ENCODE results near the gene LY9.
"Not testable (repeated sequence)": the region's sequence is repeated elsewhere in the genome, so short reads cannot be mapped to it uniquely, and the experiment has no call there.

LY9 gene

DNA sequence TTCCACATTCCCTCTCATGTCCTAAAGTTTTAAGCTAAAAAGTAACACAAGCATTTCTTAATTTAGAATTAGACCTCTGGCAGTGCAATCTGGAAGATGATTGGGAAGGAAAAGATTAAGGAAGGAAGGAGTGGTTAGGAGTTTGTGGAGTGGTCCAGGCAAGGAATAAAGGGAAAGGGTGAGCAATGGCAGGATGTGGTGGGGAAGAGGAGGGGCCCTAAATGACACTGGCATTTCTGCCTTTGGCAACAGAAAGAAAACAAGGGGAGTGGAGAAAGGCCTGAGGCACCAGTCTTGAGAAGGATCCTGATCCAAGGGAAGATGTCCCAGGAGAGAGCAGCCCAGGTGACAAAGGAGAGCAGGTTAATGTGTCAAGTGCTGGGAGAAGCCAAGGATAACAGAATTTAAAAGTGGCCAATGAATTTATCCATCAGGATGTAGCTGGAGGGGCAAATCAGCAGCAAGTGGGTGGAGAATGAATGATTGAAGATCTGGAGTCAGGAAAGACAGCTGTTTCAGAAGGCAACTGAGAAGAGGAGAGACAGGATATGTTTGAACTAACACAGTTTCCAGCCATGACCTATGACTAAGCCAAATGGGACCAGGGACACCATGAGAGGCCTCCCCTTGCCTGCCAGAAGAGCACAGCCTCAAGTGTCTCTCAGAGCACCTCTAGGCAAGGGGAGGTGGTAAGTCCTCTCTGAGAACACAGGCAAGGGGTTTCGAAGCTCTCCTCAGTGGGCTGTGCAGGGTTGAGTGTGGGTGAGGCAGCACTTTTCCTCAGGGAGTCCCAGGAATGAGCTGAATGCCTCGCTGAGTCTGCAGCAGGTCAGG, 20.9 kb upstream of the LY9 start:
- FAIRE-seq = no peak

- no peak for FAIRE-seq
These were observed 19.8 kb upstream of the LY9 start for GRCh38 chr1:160776178-160776577.

GRCh38 chr1:160777486-160778089, 18.4 kb upstream of the LY9 start:
- FAIRE-seq = no peak

DNA sequence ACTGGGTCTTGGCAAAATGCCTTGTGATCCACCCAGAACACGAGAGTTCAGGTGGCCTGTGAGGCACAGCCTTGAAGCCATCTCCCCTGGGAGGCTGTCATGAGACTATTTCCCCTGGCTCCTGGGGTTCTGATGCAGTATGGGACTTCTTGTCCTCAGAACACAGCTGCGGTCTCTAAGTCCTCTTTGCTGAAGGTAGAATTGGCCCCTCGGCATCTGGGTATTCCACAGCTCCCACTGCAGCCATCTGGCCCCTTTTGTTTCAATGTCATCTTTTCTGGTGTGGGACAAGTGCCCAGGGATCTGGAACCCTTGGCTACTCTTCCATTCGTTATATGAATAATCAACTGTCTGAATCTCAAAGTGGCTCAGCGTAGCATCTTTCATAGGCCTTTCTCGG, 17.0 kb upstream of the LY9 start:
- FAIRE-seq = no peak

DNA sequence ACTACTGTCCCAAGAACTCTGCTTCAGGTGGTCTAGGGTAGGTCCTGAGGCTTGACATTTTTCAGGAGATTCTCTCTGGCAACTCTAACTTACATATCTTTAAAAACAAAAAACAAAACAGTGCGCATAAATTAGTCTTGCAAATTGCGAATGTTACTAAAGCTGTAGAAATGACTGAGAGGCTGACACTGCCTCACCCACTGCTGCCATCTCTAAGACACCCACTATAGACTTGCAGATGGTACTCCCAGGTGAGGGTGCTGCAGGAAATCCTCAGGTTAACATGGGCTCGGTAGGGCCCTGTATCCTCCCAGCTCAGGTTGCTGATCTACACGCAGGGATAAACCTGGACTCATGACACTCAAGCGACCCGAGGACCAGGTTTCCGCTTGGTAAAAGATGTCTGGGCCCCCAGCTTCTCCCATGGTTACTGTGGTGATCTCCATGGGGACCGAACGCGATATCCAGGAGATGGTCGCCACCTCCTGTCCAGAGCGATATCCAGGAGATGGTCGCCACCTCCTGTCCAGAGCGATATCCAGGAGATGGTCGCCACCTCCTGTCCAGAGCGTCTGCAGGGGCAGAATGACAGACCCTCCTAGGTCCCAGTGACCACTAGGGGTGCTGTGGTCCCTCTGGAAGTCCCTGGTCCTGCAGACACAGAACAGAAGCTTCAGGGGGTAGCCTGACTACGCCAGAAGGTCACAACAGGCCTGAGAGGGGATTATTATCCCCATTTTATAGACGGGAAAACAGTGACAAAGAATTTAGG, 16.2 kb upstream of the LY9 start:
- FAIRE-seq = no peak

GRCh38 chr1:160780398-160780755, 15.6 kb upstream of the LY9 start:
- FAIRE-seq = no peak

- FAIRE-seq = no peak
These were observed 14.7 kb upstream of the LY9 start for GRCh38 chr1:160781186-160781766.

DNA sequence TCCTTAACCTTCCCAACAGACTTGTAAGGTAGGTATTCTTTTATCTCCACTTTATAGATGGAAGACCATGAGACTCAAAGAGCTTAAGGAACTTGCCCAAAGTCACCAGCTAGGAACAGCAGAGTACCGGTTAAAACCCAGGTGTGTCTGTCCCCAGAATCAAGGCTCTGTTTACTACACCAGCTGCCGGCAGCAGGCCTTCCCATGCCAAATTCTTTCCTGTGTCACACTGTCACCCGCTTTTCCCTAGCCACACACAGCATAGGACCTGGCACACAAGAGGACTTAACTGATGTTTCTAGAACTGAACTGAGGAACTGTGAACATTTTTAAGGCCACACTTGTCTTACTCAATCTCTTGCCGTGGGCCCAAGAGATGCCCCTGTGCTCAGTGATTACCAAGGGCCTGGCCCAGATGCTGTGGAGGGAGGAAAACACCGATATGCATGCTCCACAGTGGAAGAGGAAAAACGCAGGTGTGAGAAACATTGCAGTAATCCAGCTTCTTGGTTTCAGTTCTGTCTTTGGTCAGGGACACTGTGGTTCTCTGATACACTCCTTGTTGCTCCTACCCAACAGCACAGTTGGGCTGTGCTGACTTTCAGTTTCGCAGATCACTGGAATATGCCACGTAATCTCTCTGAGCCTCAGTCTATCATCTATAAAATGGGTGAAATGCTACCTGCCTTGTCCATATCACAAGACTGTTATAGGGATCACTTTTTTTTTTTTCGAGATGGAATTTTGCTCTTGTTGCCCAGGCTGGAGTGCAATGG, 13.9 kb upstream of the LY9 start:
- FAIRE-seq = no peak

- not testable (repeated sequence) for FAIRE-seq
These were observed 12.8 kb upstream of the LY9 start for GRCh38 chr1:160782988-160783765.

DNA sequence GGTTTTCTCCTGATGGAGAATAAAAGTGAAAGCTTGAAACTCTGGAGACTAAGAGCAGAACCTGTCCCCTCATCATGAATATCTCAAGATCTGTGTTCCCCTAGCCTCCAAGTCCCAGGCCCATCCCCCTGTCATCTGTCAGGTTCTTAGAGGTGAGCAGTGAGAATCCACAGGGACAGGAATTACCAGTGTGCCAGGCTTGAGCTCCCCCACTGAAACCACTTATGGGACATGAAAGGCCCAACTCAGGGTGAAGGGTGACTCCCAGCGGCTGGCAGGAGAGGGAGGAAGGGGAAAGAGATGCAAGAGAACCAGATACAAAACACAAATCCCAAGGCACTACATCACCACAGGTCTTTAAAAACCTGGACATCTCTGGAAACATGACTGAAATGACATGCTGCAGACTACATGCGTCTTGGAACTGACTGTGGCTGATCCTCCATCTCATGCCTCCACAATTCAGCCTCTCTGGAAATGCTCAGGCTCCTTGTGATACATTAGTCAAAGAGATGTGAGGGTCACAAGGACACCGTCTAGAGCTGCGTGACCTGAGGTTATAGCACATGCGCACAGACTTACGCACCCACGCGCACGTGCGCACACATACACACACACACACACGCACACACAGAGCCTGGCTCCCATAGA, 6.8 kb upstream of the LY9 start:
- FAIRE-seq = no peak

DNA sequence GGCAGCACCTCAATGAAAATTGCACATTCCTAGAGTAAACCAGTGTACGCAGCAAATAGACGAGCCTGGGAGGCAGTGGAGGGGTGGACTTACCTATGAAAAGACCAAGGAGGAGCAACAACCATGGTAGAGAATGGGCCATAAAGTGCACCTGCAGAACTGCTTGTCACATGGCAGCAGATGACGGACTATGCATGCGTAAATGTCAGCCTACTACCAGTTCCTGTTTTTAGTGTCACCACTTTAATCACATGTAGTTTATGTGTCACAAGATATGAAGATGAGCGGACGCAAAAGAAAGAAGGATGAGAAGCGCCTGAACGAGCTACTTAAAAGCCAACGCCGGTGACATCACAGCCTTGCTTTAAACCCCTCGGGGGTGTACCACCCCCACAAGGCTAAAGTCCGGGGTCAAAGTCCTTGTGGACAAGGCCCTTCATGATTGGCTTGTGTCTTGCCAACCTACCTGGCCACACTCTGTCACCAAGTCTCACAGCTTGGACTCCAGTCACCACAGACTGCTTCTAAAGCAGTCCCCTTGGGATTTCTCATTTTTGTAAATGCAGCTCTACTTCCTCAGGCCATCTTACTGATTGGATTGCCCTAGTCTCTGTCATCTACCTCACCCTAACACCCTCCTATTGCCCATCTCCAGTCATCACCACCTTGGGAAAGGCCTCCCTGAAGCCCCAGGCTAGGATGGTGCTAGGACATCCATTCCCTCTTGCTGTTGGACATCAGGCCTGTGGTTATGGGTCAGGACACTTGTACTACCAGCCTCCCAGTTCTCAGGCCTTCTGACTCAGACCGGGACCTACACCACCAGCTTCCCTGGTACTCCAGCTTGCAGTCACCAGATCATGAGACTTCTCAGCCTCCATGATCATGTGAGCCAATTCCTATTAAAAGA, 6.0 kb upstream of the LY9 start:
- no peak for FAIRE-seq

GRCh38 chr1:160794376-160794775, 1.6 kb upstream of the LY9 start:
- no peak for FAIRE-seq

GRCh38 chr1:160797271-160797709, 1.3 kb downstream of the LY9 start:
- FAIRE-seq = no peak

GRCh38 chr1:160797861-160798273, 1.9 kb downstream of the LY9 start:
- no peak for FAIRE-seq

DNA sequence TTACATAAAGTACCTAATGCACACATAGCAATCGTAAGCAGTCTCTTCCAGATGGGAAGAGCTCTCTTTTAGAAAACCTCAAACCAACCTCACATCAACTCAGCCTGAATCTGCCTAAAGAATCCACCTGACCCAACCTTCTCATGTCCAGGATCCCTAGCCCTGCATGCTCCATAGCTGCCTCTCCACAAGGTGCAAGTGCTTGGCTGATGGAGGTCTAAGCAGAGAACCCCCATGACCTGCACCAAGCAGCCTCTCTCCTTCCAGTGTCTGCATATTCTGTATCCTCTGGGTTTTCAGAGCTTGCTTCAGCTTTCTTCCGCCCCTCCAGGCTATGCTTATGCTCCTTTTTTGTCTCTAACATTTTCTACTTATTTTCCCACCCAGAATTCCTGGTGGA, 2.5 kb downstream of the LY9 start:
- no peak for FAIRE-seq

DNA sequence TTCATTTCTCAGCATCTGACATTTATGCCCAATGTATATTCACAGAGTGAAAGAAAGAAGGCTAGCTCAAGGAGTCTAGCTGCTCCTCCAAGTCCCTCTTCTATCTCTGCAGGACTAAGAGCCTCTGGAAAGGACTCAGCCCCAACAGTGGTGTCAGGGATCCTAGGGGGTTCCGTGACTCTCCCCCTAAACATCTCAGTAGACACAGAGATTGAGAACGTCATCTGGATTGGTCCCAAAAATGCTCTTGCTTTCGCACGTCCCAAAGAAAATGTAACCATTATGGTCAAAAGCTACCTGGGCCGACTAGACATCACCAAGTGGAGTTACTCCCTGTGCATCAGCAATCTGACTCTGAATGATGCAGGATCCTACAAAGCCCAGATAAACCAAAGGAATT, 3.7 kb downstream of the LY9 start:
- no peak for FAIRE-seq

DNA sequence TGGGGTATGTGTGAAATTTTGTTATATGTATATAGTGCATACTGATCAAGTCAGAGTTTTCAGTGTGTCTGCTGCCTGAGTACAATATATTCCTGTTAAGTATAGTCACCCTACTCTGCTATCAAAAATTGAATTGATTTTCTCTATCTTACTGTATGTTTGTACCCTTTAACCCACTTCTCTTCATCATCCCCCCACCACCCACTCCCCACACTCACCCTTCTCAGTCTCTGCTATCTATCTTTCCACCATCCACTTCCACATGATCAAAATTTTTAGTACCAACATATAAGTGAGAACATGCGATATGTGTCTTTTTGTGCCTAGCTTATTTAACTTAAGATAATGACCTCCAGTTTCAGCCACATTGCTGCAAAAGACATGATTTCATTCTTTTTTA, 4.2 kb downstream of the LY9 start:
- FAIRE-seq = no peak

- no peak for FAIRE-seq
These were observed 4.9 kb downstream of the LY9 start for GRCh38 chr1:160800645-160801408.

DNA sequence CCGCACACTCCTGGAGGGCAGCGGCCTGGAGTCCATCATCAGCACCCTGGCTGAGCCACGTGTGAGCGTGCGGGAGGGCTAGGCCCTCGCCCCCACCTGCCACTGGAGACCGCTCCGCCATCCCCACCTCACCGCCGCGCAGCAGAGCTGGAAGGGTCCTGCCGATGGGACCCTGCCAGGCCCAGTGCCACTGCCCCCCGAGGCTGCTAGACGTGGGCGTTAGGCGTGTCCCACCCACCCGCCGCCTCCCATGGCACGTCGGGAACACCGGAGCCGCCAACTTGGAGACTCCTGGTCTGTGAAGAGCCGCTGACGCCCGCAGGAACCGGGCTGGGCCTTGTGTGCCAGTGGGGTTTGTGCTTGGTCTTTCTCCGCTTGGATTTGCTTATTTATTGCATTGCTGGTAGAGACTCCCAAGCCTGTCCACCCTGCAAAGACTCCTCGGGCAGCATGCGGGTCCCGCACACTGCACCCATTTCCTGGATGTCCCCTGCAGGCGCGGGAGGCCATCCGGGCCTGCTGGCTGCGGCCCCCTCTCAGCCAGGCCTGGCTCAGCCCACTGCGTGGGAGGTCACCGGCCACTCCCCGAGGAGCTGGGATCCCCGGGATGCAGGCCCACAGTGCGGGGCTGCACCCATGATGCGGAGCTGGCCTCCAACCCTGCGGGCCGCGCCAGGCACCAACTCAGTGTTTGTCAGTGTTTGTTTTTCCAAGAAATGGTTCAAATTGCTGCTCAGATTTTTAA, 6.0 kb downstream of the LY9 start:
- no peak for FAIRE-seq
